OCI-LY1 (cell line): ENCODE results near the gene TUBA4A.

Experiments used
- CTCF ChIP-seq: fragments of 200-600 bp; sonication (generic), shearing (Covaris generic); IDR thresholded peaks from 2 replicates; pipeline ENCODE4 v1.5.1; 2017; ENCODE audit warnings: mild to moderate bottlenecking, antibody characterized with exemption, low read length, moderate library complexity, mixed read lengths
- EZH2 ChIP-seq: fragments of 200-600 bp; sonication (generic), shearing (Covaris generic); IDR thresholded peaks from 2 replicates; pipeline ENCODE4 v1.8.0; 2017; ENCODE audit warnings: borderline replicate concordance, mixed run types, mild to moderate bottlenecking, antibody characterized with exemption, low read length, moderate library complexity, mixed read lengths

DNA sequence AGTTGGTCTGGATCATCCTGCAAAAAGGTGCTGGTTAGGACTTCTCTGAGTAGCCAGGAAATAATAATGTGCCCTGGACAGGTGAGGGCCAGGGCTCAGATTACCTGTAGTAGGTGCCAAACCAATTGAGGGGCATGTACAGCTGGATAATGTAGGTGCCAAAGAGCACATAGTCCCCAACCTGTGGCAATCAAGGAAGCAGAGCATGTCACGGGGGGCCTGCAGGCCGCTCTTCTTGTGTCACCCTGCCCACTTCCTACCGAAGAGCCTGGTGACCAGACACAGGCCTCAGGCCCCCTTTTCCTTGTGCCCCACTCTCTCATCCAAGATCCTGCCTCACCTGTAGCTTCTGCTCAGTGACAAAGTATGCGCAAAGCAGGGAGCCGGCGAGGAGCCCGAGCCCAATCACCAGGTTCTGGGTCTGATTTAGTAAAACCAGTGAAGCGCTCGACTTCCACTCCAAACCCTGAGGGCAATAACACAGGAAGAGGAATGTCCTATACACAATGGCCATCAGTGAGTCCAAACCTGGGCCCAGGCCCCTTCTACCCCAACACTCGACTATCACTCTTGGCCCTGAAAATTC lies 40.1 kb downstream of the TUBA4A start:
- TF ChIP-seq CTCF: no peak
- no peak for TF ChIP-seq EZH2
